Left kidney (tissue), 2 donors: ENCODE data around the gene FCN1. TPM values are rescaled to one million over a fixed set of nuclear protein-coding genes. Genes with fewer than 3 reads are reported as not detected.

Experiments
- DNase-seq: peaks from one replicate; pipeline ENCODE4 v3.0.0-alpha.2; 2013
- polyA plus RNA-seq: library from polyadenylated mRNA; unstranded; fragments of 120-200 nt; gene quantifications from one replicate; pipeline ENCODE4 v1.2.1, GENCODE V29; 2013; ENCODE audit not compliant: insufficient read length

The FCN1 gene
- polyA plus RNA-seq, 1 donor: 0.83 TPM

DNA sequence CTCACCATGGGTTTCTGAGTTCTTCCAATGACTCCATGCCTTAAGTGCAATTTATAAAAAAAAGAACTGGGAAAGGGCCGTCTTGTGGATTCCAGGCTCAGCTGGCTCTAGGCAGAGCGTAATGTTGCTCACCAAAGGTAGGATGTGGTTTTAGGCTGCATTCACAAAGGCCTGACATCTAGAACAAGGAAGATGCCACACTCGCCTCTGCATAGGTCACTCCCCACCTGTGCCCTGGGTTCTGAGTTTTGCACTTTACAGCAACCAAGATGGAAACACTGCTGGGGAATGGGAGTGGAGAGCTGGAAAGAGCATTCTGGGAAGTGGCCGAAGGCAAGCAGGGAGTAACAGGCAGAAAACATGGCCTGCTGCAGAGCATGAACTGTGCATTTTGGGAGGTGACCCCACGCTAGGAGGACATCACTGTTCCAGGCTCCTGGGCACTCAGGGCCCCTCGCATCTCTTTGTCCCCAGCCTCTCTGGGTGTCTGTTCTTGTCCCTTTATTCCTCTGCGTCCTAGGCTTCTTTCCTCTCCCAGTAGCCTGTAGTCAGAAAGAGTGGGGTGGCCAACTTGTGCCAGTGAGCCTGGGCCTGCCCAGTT is 24.8 kb downstream of the FCN1 start:
- DNase-seq: no peak

DNA sequence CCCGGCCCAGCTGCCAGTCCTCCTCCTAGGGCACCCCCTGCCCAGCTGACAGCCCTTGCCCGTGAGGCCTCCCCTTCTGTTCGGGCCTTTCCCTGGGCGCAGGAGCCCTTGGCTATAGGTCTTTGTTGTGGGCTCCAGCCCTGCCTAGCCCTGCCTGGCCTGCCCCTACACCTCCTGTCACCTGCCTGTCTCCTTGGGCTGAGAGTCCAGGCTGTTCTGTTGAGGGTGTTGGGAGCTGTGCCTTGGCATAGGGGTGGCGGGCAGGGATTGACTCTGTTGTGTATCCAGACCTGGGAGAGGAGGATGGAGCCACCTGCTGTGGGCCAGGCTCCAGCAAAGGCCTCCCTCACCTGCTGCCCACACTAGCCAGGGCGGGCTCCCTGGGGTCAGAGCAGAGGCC is 25.5 kb downstream of the FCN1 start:
- no peak for DNase-seq

DNA sequence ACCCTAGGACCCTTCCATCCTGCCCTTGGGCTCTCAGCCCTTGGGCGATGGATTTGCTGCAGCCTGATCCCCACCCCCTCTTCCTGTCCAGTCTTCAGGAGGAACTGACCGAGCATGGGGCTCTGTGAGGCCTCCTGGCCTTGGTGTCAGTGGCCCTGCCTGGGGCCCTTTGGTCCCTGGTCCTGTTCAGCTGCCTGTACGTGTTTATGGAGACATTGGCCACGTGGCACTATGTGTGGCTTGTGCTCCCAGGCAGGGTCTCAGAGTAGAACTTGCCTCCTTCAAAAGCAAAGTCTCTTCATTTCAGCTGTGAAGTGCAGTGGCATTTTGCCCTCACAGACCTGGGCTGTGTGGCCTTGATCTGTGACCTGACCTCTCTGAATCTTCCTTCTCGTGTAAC is 26.0 kb downstream of the FCN1 start:
- DNase-seq: no peak

DNA sequence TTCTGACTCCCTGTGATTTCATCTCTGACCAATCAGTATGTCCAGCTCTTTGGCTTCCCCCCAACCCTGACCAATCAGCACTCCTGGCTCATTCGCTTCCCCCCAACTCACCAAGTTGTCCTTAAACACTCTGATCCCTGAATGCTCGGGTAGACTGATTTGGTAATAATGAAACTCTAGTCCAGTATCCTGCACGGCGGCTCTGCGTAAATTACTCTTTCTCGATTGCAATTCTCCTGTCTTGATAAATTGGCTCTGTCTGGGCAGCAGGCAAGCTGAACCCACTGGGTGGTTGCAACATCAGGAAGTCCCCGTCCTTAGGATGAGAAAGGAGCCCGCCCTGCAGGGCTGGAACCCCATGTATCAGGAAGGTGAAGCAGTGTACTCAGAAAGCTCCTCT is 26.7 kb downstream of the FCN1 start:
- DNase-seq: no peak

DNA sequence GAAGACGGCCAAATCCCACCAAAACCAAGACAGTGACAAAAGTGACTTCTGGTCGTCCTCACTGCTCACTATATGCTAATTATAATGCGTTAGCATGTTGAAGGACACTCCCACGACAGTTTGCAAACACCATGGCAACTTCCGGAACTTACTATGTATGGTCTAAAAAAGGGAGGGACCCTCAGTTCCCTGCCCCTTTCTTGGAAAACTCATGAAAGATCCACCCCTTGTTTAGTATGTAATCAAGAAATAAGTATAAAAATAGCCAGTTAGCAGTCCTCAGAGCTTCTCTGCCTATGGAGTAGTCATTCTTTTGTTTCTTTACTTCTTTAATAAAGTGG is 27.6 kb downstream of the FCN1 start:
- no peak for DNase-seq

DNA sequence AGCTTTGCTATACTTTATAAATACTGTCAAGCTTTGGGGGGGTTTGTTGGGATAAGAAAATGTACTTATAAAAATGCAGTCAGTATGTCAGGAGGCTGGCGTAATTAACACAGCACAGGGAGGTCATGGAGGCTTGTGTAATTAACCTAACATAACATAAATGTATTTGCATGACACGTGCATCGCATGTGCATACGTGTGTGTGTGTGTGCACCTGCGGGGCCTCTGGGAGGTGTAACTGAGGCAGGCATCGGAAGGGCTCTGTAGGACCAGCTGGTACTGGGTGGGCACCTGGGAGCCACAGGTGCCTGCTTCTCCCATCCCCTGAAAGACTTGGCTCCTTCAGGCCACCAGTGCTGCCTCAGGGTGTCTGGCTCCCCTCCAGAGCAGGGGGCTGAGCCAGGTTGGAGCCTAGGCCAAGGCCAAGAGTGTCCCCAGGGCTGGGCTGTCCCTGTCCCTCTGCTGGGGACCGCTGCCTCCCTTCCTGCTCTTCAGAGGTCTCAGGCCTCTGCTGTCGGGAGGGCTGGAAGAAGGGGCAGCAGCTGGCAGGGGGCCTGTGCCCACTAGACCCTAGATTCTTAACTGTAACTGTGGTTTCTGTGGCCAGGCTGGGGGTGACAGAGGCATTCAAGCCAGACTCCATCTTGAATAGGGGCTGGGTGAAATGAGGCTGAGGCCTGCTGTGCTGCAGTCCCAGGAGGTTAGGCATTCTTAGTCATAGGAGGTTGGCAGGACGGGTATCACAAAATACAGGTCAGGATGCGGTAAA is 28.1 kb downstream of the FCN1 start:
- DNase-seq: no peak

DNA sequence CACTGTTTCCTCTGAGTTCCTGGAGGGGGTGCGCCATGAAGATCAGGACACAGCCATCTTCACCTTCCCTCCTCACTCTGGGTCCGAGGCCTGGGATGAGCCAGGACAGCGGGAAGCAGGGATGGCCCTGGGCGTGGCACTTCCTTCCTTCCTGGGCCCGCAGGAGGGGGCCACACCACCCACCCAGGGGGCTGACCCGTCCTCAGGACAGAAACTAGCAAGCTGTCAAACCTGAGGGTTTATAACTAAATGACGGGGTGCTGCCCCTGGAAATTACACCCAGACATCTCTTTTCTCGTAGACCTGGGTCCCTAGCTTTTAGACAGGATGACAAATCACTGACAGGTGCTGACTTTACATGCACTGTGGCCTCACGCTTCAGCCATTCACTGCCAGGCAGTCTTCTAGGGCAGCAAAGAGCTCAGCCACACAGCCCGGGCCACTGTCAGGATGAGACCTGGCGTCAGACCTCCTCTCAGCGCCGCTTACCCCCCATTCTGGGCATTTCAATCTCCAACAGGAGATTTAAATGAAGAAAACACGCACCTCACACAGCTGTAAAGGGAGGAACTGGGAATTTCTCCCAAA is 29.0 kb downstream of the FCN1 start:
- DNase-seq: no peak

DNA sequence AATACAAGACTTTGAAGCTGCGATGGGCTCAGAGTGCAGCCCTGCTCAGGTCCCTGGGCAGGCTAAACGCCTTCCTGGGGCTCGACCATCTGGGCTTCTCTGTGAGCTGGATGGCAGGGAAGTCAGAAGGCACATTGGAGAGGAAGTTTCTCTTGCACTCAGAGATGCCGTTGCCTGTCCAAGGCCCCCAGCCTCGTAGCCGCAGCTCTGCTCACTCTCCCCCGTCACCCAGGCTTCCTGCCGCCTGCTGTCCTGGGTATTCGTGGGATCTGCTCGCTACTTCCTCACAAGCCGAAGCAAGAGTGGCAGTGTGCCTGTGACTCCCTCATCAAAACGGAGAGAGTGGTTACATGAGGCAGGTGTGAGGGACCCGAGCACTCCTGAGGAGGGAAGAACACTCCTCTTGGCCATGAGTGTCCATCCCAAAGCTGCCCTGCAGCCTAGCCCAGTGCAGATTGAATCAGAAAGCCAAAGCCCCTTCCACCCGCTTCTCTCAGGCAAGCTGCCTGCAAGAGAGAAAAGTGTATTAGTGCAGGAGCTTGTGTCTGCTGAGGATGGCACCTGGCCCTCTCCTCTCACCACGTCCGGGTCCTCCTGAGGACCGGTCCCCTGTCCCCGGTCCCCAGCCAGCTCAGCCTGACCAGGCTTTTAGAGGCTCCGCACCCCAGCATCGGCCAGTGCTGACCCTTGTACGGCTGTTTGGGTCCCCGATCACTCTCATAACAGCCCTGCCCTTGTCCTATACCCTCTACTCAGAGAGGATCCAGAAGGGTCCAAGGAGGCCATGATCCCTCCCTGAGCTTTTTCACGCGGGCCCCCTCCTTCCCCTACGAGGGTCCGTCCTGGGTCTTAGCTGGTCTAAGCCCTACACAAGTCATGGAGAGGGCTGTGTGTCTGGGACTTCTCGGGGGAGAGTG is 29.8 kb downstream of the FCN1 start:
- DNase-seq: no peak

DNA sequence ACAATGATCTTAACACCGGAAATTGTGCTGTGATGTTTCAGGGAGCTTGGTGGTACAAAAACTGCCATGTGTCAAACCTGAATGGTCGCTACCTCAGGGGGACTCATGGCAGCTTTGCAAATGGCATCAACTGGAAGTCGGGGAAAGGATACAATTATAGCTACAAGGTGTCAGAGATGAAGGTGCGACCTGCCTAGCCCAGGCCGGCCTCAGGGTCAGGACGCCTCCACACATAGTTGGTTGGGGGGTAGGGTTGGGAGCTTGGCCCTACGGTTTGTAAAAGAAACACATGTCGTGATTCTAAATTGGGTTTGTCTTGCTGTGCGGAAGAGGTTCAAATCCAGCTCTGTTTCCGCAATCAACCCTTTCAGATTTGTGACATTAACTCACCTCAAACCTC is 30.5 kb downstream of the FCN1 start:
- no peak for DNase-seq

DNA sequence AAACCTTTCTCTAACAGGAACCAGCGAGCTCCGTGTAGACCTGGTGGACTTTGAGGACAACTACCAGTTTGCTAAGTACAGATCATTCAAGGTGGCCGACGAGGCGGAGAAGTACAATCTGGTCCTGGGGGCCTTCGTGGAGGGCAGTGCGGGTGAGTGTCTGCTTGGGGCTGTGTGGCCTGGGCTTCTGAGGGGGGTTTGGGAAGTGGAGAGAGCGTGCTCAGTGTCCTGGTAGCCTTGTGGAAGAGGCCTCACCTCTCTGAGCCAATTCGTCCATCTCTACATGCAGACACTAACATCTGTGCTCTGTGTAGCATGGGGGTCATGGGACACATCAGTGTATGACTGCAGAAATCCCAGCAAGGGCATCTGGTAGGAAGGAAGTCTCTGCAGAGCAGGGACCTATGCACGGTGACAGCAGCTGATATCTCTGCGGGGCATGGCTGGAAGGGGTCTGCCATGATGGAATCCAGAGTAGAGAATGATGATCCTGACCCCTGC is 31.2 kb downstream of the FCN1 start:
- DNase-seq: no peak

DNA sequence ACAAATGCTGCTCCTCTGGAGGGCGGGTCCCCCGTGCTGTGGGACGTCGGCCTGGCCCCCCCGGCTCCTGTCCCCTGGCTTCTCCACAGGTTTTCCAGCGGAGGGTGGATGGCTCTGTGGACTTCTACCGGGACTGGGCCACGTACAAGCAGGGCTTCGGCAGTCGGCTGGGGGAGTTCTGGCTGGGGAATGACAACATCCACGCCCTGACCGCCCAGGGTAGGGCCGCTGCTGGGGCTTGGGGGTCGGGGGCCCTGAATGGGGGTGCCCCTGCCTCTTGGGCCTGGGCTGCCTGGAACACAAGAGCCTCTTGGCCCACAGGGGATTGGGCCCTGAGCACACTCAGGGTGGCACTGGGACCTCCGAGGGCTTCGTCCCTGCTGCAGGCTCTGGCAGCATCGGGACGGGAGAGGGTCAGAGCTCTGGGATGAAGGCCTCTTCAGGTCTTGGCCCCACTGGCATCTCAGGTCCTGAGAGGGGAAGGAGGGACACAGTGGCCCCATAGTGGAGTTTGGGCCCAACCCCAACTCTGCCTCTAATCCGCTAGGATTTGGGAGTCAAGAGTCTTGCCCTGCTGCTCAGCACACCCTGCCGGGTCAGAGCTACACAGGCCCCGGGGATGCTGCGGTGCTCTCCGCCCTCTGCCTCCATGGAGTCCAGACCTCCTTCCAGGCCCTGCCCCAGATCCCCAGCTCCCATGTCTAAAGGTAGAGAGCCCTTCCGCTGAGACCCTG is 31.9 kb downstream of the FCN1 start:
- no peak for DNase-seq

DNA sequence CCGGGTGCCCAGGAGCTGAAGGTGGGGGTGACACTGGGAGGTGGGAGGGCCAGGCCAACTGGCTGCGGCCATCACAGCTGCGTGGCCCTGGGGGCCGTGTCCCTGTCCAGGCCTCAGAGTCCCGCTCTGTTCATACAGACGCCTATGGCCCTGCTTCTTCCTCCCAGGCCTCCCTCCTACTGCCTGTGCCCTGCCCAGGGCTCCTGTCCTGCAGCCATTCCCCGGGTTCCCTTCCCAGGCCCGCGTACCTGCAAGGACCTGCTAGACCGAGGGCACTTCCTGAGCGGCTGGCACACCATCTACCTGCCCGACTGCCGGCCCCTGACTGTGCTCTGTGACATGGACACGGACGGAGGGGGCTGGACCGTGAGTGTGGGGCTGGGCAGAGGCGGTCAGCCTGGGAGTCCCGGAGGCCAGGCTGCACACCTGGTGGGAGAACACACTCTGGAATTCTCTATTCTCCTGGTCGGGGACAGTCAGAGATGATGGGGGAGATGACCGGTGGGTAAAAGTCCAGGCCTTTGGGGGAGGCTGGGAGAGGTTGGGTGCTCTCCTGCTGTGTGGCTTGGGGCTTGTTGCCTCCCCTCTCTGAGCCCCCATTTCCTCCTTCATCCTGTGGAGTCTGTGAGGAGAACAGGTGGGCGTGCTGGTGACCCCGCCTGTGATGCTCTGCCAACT is 32.6 kb downstream of the FCN1 start:
- DNase-seq: no peak

DNA sequence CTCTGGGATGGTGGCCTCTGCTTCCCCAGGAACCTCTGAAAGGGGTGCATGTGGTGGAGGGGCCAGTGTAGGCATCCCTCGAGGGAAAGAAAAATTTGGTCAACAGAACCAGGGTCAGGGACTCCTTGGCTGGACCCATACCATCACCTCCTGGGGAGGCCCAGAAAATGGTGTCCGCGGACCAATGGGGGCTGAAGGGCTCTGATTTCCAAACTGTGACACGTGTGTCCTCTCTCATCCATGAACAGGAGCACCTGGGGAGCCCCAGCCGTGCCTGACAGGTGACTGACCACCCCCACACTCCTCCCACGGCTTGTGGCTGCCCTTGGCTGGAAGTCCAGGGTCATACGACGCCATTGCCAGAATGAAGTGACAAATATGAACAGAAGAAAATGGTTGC is 33.2 kb downstream of the FCN1 start:
- no peak for DNase-seq

DNA sequence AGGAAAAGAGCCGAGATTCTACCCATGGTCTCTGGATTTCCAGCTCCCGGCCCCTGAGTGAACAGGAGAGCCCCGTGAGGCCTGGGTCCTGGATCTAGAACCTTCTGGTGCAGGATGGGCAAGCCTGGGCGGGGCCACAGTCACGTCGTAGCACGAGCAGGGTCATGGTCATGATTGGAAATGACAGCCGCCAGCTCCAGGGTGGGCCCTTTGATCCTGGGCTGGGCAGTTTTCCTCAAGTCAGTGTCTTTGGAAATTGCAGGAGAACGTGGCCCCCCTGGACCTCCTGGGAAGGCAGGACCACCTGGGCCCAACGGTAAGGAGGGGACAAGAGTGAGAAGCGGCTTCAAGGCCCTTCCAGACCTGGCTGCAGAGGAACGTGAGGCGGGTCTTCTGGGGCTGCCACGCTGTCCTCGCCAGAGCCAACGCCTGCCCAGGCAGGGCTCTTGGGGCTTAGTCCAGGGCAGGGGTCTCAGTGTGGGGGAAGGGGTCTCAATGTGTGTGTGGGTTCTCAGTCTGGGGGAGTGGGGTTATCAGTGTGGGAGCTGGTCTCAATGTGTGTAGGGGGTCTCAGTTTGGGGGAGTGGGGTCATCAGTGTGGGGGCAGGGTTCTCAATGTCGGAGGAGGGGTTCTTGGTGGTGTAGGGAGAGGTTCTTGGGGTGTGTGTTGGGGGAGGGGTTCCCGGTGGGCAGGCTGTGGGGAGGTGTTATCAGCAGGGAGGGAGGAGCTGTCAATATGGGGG is 34.5 kb downstream of the FCN1 start:
- no peak for DNase-seq

DNA sequence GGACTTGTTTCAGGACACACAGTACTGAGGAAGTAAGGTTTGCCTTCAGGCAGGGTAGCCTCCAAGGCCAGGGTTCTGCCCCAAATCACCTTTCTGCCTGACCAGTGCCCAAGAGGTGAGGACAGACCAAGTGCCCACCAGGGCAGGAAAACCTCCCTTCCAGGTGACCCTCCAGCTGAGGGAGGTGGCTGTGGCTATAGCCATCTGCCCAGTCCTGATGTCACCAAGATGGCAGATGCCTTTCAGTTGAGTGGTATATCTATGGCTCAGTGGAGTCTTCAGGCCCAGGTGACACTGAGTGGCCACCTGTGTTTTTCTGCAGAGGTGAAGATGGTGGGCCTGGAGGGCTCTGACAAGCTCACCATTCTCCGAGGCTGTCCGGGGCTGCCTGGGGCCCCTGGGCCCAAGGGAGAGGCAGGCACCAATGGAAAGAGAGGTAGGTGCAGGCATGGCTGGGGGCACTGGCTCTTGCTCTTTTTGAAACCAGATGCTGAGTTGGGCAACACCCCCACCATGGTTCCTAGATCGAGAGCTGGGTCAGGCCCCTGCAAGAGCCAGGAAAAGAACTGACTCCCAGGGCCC is 35.4 kb downstream of the FCN1 start:
- no peak for DNase-seq

DNA sequence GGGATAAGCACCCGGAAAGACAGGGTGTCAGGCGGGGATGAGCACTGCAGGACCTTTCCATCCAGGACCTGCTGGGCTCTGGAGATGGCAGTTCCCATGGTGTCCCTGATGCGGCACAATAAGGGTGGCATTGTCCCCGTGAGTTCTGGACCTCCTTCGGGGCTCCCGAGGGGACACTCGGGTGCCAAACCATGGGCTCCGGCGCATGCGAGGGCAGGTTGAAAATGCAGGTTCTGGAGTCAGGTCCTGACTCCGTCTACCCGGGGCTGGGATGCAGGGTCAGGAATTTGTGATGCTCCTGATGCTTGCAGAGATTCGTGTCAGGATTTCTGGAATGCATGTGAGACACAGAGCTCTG is 36.4 kb downstream of the FCN1 start:
- DNase-seq: no peak

DNA sequence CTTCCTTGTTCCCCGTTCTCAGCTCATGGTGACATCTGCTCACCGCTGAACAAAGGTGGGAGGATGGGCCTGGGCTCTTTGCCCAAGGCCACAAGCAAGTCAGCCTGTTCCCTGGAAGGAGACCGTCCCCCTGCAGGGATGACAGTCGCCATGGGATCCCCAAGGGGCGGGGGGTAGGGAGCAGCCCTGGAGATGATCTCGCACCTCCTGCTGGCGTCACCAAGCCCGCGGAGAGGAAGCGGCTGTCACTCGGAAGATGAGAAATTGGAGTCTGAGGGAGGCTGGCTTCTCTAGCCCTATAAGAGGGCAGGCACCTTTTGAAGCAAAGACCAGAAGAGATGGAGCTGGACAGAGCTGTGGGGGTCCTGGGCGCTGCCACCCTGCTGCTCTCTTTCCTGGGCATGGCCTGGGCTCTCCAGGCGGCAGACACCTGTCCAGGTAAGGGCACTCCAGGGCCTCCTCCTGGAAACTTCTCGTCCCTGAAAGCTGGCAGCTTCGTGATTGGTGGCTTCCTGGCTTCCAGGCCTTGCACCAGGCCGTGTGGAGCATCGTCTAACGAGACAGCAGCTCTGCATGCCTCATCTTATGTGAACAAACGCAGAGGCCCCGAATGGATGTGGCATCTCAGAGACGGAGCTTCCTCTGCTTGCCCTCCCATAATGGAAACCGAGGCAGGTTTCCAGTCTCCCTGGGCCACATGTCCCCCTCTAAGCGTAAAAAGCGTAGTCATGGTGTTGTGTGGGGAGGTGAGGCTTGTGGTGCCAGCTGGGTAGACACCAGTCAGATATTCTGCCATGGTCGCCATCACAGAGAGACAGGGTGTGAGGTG is 37.0 kb downstream of the FCN1 start, which contains the start of gene FCN2:
FCN2 (plus strand) TSS at position 327 of the 829 bp plus-strand sequence; CDS start at position 339, 12 bp downstream.
- DNase-seq: no peak

DNA sequence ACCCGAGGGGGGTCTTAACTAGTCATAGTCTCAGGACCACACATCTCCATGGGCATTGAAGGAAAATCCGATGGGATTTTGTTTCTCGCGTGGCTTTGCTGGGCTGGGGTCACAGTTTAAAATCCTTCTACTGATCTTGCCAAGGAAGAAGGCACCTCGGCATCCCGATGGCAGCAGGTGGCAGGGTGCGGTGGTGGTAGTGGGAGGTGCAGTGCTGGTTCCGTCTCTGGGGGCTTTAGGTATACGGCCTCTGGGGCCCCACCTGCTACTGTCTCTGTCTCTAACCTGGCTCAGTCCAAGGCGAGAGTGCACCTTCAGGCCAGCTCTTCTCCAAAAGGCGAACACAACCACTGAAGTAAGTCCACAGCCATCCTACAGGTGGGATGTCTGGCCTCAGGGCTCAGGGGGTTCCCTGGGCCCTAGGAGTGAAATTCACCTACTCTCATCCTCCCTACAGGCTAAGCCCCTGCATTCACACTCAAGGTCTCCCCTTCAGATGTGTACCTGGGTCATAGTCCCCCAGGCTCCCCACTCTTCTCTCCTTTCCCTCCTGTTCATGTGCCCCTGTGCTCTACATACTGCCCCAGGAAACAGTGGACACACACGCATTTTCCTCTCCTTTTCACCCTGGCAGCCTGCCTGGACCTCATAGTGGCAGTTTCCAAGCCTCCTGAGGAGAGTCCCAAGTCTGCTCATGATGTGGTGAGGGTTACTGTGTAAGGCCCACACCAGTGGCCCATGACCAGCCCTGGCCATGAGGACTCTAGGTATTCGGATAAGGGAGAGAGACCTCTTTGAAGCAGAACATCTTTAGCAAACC is 37.8 kb downstream of the FCN1 start:
- no peak for DNase-seq
